Activated CD8-positive, alpha-beta T cell treated with anti-CD3 and anti-CD28 coated beads for 36 hours (primary cell): ENCODE results near the gene GPR157. TPM values are rescaled to one million over a fixed set of nuclear protein-coding genes. Genes with fewer than 3 reads are reported as not detected.

Source experiments
- ATAC-seq: fragments of 200-7000 bp; cut with Tn5 transposase; one replicate; pipeline ENCODE4 v1.10.0; 2021; ENCODE audit warnings: mild to moderate bottlenecking, moderate library complexity
- CTCF ChIA-PET: fragments of 350-600 bp; sonication (Branson Sonifier 250); formaldehyde crosslinking; loops from one replicate; lab custom pipeline; 2021; ENCODE audit warnings: antibody characterized with exemption; lab: Charles Lee
- POLR2A ChIA-PET: fragments of 350-600 bp; sonication (Branson Sonifier 250); formaldehyde crosslinking; loops from one replicate; lab custom pipeline; 2021; ENCODE audit warnings: antibody characterized with exemption; lab: Charles Lee
- DNase-seq: peaks from one replicate; pipeline ENCODE4 v3.0.0-alpha.2; 2020
- H3K27ac Mint-ChIP-seq: one replicate; pipeline ENCODE4 v1.8.0; 2021; ENCODE audit warnings: mild to moderate bottlenecking, mixed read lengths
- H3K27me3 Mint-ChIP-seq: one replicate; pipeline ENCODE4 v1.8.0; 2021; ENCODE audit warnings: mixed read lengths
- H3K36me3 Mint-ChIP-seq: one replicate; pipeline ENCODE4 v1.8.0; 2021; ENCODE audit warnings: low read depth, mixed read lengths
- H3K4me1 Mint-ChIP-seq: one replicate; pipeline ENCODE4 v1.8.0; 2021; ENCODE audit warnings: low read depth, mixed read lengths
- H3K4me3 Mint-ChIP-seq: one replicate; pipeline ENCODE4 v1.8.0; 2021; ENCODE audit warnings: mild to moderate bottlenecking, moderate library complexity, mixed read lengths
- H3K9me3 Mint-ChIP-seq: one replicate; pipeline ENCODE4 v1.8.0; 2021; ENCODE audit warnings: mixed read lengths
- intact Hi-C: fragments of 100-400 bp; cut with micrococcal nuclease; formaldehyde crosslinking; loops from one replicate; pipeline ENCODE4 v1.10.0; 2022
- total RNA-seq, 2 experiments: library from RNA; stranded (reverse); gene quantifications; one replicate each; pipeline ENCODE4 v1.2.3, GENCODE V29; 2021
- TF ChIP-seq, protein P1 (sequence below): fragments of 200-600 bp; IDR thresholded peaks from one replicate; pipeline ENCODE4 v1.8.0; 2022; ENCODE audit warnings: antibody characterized with exemption, mild to moderate bottlenecking

Gene GPR157
- total RNA-seq, 2 experiments from 2014 or later, result 3.4 to 4.7 TPM

DNA sequence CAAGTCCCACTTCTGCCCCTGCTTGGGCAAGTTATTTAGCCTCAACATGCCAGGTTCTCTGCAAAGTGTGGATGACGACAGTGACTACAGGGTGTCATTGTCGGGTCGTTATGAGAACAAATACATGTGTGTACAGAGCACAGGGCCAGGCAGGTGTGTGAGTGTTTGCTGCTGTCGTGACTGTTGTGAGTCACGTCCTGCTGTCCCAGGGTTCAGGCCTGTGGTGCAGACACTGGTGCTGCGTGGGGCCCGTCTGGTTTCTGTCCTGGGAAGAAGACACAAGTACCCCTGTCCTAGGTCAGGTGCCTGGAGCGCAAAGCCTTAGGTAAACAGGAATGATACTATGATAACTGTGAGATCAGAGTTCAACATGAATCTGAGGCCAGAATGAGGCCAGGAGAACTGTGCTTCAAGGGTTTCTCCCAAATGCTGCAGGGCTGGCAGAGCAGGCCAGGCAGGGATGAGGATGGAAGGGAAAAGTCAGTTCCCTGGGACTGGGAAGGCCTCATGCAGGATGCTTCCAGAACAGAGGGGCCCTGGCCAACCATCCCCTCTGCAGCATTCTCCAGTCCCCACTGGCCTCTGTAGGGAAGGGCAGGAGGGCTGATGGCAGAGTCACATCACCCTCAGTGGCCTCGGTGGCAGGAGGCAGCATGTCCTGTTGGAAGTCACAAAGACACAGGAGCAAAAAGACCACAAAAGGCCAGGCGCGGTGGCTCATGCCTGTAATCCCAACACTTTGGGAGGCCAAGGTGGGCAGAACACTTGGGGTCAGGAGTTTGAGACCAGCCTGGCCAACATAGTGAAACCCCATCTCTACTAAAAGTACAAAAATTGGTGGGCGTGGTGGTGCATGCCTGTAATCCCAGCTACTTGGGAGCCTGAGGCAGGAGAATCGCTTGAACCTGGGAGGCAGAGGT, 15.7 kb downstream of the GPR157 start:
- TF ChIP-seq, protein P1, sequence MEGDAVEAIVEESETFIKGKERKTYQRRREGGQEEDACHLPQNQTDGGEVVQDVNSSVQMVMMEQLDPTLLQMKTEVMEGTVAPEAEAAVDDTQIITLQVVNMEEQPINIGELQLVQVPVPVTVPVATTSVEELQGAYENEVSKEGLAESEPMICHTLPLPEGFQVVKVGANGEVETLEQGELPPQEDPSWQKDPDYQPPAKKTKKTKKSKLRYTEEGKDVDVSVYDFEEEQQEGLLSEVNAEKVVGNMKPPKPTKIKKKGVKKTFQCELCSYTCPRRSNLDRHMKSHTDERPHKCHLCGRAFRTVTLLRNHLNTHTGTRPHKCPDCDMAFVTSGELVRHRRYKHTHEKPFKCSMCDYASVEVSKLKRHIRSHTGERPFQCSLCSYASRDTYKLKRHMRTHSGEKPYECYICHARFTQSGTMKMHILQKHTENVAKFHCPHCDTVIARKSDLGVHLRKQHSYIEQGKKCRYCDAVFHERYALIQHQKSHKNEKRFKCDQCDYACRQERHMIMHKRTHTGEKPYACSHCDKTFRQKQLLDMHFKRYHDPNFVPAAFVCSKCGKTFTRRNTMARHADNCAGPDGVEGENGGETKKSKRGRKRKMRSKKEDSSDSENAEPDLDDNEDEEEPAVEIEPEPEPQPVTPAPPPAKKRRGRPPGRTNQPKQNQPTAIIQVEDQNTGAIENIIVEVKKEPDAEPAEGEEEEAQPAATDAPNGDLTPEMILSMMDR, result no peak
- POLR2A ChIA-PET, result no interaction called here
- H3K4me1 Mint-ChIP-seq, result peaks cover 2% of the 10 kb centered on the region
- intact Hi-C loops, result no loop called here
- no peaks in the 10 kb centered on the region for H3K36me3 Mint-ChIP-seq
- no peak overlapping the region for H3K27ac Mint-ChIP-seq
- H3K27me3 Mint-ChIP-seq, result no peaks in the 10 kb centered on the region
- CTCF ChIA-PET, result interaction anchor here (1.4 to 3.2 kb wide), 4 partner anchors 12 to 85 kb away, joined by 3 to 63 read pairs (median 14); no protein-coding TSS in a partner anchor
- H3K9me3 Mint-ChIP-seq, result no peaks in the 10 kb centered on the region
- ATAC-seq (no peak), DNase-seq (no peak)
- no peak overlapping the region for H3K4me3 Mint-ChIP-seq

DNA sequence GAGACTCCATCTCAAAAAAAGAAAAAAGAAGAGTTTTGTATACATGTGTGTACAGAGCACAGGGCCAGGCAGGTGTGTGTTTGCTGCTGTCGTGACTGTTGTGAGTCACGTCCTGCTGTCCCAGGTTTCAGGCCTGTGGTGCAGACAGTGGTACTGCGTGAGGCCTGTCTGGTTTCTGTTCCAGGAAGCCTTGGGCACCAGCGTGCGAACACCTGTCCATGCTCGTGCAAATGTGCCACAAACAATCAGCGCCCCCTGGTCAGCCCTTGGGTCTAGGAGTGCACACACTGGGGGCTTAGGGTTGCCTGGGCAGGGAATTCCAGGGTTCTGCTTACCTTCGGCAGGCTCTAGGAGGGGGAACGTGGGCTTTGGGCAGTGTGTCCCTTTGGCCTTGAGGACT, 16.9 kb downstream of the GPR157 start:
- Mint-ChIP-seq H3K9me3 (no peaks in the 10 kb centered on the region), H3K27me3 (no peaks in the 10 kb centered on the region), H3K4me1 (peaks cover 2% of the 10 kb centered on the region), H3K27ac (no peak overlapping the region), H3K4me3 (no peak overlapping the region), H3K36me3 (no peaks in the 10 kb centered on the region)
- TF ChIP-seq, protein P1, result no peak
- ChIA-PET POLR2A (no interaction called here), CTCF (interaction anchor here (1.1 to 3.2 kb wide), 12 partner anchors 9 to 155 kb away, joined by 3 to 63 read pairs (median 8); no protein-coding TSS in a partner anchor)
- DNase-seq, result peak; percentile 32
- no peak for ATAC-seq
- intact Hi-C loops, result loop anchor here (2.0 kb wide), 1 partner anchor 85 kb away; no protein-coding TSS in a partner anchor

DNA sequence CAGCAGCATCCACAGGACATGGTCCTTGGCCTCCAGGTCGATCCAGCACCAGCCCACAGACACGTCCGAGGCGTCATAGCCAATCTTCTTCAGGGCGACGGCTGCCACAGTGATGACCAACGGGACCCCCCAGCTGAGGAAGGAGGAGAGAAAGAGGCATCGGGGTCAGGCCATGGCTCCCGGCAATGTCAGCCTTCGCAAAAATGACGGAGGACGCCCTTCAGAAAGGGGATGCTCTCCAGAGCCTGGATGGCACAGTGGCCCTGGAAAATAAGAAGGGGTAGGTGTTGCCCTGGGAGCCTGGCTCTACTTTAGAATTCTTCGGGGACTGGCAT, 17.6 kb downstream of the GPR157 start:
- TF ChIP-seq, protein P1, result no peak
- Mint-ChIP-seq H3K4me1 (peaks cover 2% of the 10 kb centered on the region), H3K4me3 (no peak overlapping the region), H3K27me3 (no peaks in the 10 kb centered on the region), H3K9me3 (no peaks in the 10 kb centered on the region), H3K27ac (no peak overlapping the region), H3K36me3 (no peaks in the 10 kb centered on the region)
- ATAC-seq (no peak), DNase-seq (no peak)
- ChIA-PET POLR2A (no interaction called here), CTCF (interaction anchor here (0.7 to 3.2 kb wide), 26 partner anchors 9 to 380 kb away, joined by 3 to 63 read pairs (median 6); no protein-coding TSS in a partner anchor)
- intact Hi-C loops, result loop anchor here (2.0 kb wide), 1 partner anchor 85 kb away; no protein-coding TSS in a partner anchor

DNA sequence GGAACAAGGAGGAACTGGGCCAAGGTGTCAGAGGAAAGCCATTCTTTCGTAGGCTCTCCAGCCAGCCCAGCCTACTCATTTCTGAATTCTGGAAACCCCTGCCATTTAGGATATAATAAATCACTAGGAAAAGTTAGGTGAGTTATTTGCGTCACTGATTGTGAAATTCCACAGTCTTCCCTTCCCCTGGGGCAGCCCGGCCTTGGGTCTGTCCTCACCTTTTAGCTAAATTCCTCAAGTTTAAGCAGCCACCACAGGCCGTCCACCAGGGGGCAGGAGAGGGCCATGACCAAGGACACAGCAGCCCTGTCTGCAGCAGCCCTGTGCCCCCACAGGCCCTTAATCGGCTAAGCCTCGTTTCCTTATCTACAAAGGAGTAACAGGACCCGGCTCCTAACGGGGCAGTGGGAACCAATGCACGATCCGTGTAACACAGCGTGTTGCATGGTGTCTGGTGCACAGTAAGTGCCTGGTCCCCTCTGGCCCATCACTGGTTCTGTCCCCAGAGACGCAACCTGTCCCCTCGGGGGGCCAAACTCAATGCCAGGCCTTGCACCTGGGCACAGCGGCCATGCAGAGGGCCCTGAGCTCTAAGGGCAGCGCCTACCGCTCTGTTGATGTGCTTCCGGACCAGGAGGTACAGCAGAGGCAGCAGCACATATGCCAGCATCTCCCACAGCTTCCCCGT, 18.1 kb downstream of the GPR157 start:
- Mint-ChIP-seq H3K9me3 (no peaks in the 10 kb centered on the region), H3K36me3 (no peaks in the 10 kb centered on the region), H3K27me3 (no peaks in the 10 kb centered on the region), H3K4me1 (peaks cover 2% of the 10 kb centered on the region), H3K27ac (no peak overlapping the region), H3K4me3 (no peak overlapping the region)
- TF ChIP-seq, protein P1, result peak; percentile 88
- ATAC-seq (peak; percentile 83), DNase-seq (peak; percentile 93)
- CTCF ChIA-PET, result interaction anchor here (0.6 to 3.2 kb wide), 36 partner anchors 9 to 380 kb away, joined by 3 to 63 read pairs (median 5); no protein-coding TSS in a partner anchor
- POLR2A ChIA-PET, result no interaction called here
- intact Hi-C loops, result loop anchor here (2.0 kb wide), 1 partner anchor 86 kb away; no protein-coding TSS in a partner anchor
